Endodermal cell (in vitro differentiated cells): ENCODE results near the gene RPL13. TPM values are rescaled to one million over a fixed set of nuclear protein-coding genes. Genes with fewer than 3 reads are reported as not detected.

ENCODE experiments used
- DNase-seq: peaks from one replicate; pipeline ENCODE4 v3.0.0-alpha.2; 2017
- H3K27ac ChIP-seq: 2 replicates; pipeline ENCODE4 v1.5.1; 2013; ENCODE audit warnings: mild to moderate bottlenecking, low read depth, low read length, moderate library complexity
- H3K27me3 ChIP-seq: 2 replicates; pipeline ENCODE4 v1.6.1; 2013; ENCODE audit warnings: mild to moderate bottlenecking, low read length, moderate library complexity; ENCODE audit not compliant: insufficient read depth, control insufficient read depth, poor library complexity, severe bottlenecking
- H3K36me3 ChIP-seq: 2 replicates; pipeline ENCODE4 v1.7.0; 2013; ENCODE audit warnings: mild to moderate bottlenecking, low read length, moderate library complexity; ENCODE audit not compliant: control insufficient read depth, insufficient read depth
- H3K4me1 ChIP-seq: one replicate; pipeline ENCODE4 v1.7.0; 2013; ENCODE audit warnings: low read length; ENCODE audit not compliant: control insufficient read depth, insufficient read depth
- H3K4me3 ChIP-seq: 2 replicates; pipeline ENCODE4 v1.5.1; 2013; ENCODE audit warnings: mild to moderate bottlenecking, low read length, moderate library complexity
- H3K9ac ChIP-seq: 2 replicates; pipeline ENCODE4 v1.6.1; 2013; ENCODE audit warnings: mild to moderate bottlenecking, low read length, moderate library complexity; ENCODE audit not compliant: poor library complexity, severe bottlenecking; ENCODE audit errors: extremely low read depth
- H3K9me3 ChIP-seq: 2 replicates; pipeline ENCODE4 v1.6.1; 2013; ENCODE audit warnings: mild to moderate bottlenecking, low read length, moderate library complexity; ENCODE audit not compliant: control insufficient read depth
- H3K27ac Mint-ChIP-seq: 2 replicates; pipeline ENCODE4 v1.8.0; 2020; ENCODE audit warnings: mixed read lengths
- H3K27me3 Mint-ChIP-seq: 2 replicates; pipeline ENCODE4 v1.8.0; 2021; ENCODE audit warnings: mild to moderate bottlenecking, mixed read lengths; ENCODE audit not compliant: insufficient read depth
- H3K36me3 Mint-ChIP-seq: 2 replicates; pipeline ENCODE4 v1.8.0; 2020; ENCODE audit warnings: low read depth, mixed read lengths
- H3K4me1 Mint-ChIP-seq: 2 replicates; pipeline ENCODE4 v1.8.0; 2020; ENCODE audit warnings: mixed read lengths
- H3K4me3 Mint-ChIP-seq: 2 replicates; pipeline ENCODE4 v1.8.0; 2020; ENCODE audit warnings: mild to moderate bottlenecking, moderate library complexity, mixed read lengths
- H3K9me3 Mint-ChIP-seq: 2 replicates; pipeline ENCODE4 v1.8.0; 2020; ENCODE audit warnings: mild to moderate bottlenecking, mixed read lengths
- CTCF ChIP-seq: fragments of 200-600 bp; sonication (generic); conservative IDR thresholded peaks from 2 replicates; pipeline ENCODE4 v1.5.0; 2021; ENCODE audit warnings: antibody characterized with exemption, mild to moderate bottlenecking
- WGBS, 2 experiments: methylation state at CpG; one replicate each; pipeline versions ENCODE4 v1.1.5 to v1.1.7; 2013; ENCODE audit warnings: missing lambda C conversion rate in 2 of 2, mixed read lengths in 1 of 2; ENCODE audit not compliant: insufficient coverage in 1 of 2, insufficient read length in 1 of 2; 5-methylcytosine and 5-hydroxymethylcytosine counted together
- total RNA-seq, 2 donors: library from RNA; stranded (reverse); fragmentation: NEBNext Ultra II Directional in 1 of 2; extraction: Animal tissue kit (Norgen Biotek cat#: 25700) in 1 of 2; gene quantifications; 2 replicates in 1 of 2; 3 replicates in 1 of 2; pipeline ENCODE4 v1.2.1, GENCODE V29; 2021

Gene RPL13
- total RNA-seq, 2 donors from 2014 or later: 1,911 to 2,019 TPM

- H3K4me3 Mint-ChIP-seq: no peak overlapping the region
- H3K4me1 ChIP-seq: peaks cover 7% of the 10 kb centered on the region
- TF ChIP-seq CTCF: no peak
Observed at GRCh38 chr16:89613954-89614459, 53.5 kb downstream of the RPL13 start.

More at GRCh38 chr16:89613954-89614459, 53.5 kb downstream of the RPL13 start:
- H3K36me3 ChIP-seq: no peaks in the 10 kb centered on the region
- H3K4me3 ChIP-seq: no peak overlapping the region
- Mint-ChIP-seq H3K4me1 (peaks cover 10% of the 10 kb centered on the region), H3K27me3 (no peaks in the 10 kb centered on the region), H3K9me3 (peaks cover 2% of the 10 kb centered on the region), H3K36me3 (no peaks in the 10 kb centered on the region), H3K27ac (no peak overlapping the region)
- no peak overlapping the region for H3K9ac ChIP-seq
- no peaks in the 10 kb centered on the region for H3K9me3 ChIP-seq
- H3K27ac ChIP-seq: no peak overlapping the region
- H3K27me3 ChIP-seq: no peaks in the 10 kb centered on the region
- DNase-seq: no peak
- WGBS, 2 experiments: 94% methylated on average over 22 of the region's 22 CpGs

Other genes with a start within 250 kb of the RPL13 start
- 100 to 1,000 TPM; 118 to 159 TPM for gene ANKRD11, start 70.1 kb upstream of the RPL13 start, total RNA-seq
- 100 to 1,000 TPM; 153 to 156 TPM for gene SPG7, start 52.3 kb upstream of the RPL13 start, total RNA-seq
- gene CPNE7, start 15.1 kb downstream of the RPL13 start, total RNA-seq: 1 to 10 TPM; 1.5 to 2.1 TPM
- gene DPEP1, start 53.0 kb downstream of the RPL13 start, total RNA-seq: 1 to 10 TPM in 1 of 2 donors, under 1 TPM in 1; 0.88 to 3.2 TPM
- 100 to 1,000 TPM; 104 to 106 TPM for gene CHMP1A, start 97.0 kb downstream of the RPL13 start, total RNA-seq
- 10 to 100 TPM; 21.8 to 28.7 TPM for gene SPATA33, start 97.2 kb downstream of the RPL13 start, total RNA-seq
- 100 to 1,000 TPM; 108 to 123 TPM for gene CDK10, start 126.0 kb downstream of the RPL13 start, total RNA-seq
- gene SPATA2L, start 141.0 kb downstream of the RPL13 start, total RNA-seq: 10 to 100 TPM; 22.9 to 28.8 TPM
- 10 to 100 TPM in 1 of 2 donors, 1 to 10 TPM in 1; 7.4 to 10.0 TPM for gene VPS9D1, start 160.2 kb downstream of the RPL13 start, total RNA-seq
- 10 to 100 TPM; 28.2 to 32.6 TPM for gene ZNF276, start 160.9 kb downstream of the RPL13 start, total RNA-seq